HG02840 (cell line): ENCODE data around the gene OVCH1.
"Not testable (repeated sequence)": the region's sequence is repeated elsewhere in the genome, so short reads cannot be mapped to it uniquely, and the experiment has no call there.

Experiments
- ATAC-seq: cut with Tn5 transposase; IDR thresholded peaks from one replicate; pipeline ENCODE4 v1.9.1; 2021; ENCODE audit warnings: mild to moderate bottlenecking, moderate library complexity, moderate number of reproducible peaks; ENCODE audit not compliant: unreplicated experiment, low FRiP score

OVCH1 gene

DNA sequence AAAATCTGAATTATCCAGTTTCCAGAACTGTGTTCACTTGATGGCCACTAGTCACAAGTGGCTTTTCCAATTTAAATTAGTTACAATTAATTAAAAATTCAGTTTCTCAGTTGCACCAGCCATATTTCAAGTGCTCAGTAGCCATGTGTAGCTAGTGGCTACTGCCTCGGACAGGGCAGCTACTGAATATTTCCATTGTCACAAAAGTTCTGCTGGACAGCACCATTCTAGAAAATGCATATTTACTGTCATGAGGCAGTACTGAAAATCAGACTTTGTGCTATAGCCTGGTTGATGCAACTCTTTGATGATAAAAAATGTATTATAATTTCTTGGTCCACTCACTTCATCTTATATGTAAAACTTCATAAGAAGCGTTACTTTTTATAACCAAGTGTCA is 11.5 kb upstream of the OVCH1 start:
- no peak for ATAC-seq

DNA sequence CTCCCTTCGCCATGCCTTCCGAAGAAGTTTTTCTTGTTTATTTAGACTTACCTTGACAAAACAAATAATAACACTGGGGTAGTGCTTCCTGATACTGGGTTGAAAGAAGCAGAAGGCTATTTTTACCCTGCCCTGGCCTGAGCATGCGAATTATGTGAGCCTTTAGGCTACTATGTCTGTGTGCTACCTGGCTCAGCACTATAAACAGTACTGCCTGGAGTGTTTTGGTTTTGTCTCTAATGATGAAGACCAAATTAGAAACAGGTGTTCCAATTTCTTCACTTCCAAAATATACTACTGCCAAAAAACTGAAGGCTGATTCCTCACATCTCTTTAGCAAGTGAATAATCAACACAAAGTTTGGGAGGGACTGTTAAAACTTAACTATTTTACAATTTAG is 7.6 kb upstream of the OVCH1 start:
- ATAC-seq: no peak

DNA sequence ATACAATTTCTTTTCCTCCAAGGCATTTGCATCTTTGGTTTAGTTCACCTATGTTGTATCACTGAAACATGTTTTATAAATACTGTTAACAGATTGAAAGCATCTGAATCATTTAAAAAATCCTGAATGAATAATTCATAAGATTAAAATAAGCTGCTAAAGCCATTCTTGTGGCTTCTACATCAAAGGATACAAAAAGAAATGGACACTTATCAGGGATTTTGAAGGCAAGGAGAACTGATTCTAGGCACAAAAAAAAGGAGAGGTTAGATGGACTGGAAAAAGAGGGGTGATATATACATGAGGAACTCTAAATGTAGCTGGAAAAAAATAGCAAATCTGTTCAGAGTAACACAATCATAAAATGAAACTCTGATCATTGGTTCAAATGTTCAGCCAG is 5.8 kb upstream of the OVCH1 start:
- ATAC-seq: no peak

DNA sequence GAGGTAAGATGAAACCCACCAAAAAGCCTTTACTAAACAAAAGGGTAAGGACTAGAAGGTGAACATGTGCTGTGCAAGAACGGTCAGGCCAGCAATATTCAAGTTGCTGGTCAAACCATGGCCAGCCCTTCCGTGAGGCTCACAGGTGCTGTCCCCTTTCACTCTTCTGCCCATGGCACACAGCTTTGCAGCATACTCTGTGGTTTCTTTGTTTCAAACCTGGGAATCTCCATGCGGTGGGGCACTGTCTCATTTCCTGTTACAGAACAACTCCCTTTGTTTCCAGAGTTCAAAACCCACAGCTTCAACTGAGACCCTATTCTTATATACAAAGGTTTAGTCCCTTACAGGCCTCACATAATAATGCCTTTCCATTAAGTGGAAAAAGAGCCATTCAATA is 1.7 kb upstream of the OVCH1 start:
- ATAC-seq: no peak

DNA sequence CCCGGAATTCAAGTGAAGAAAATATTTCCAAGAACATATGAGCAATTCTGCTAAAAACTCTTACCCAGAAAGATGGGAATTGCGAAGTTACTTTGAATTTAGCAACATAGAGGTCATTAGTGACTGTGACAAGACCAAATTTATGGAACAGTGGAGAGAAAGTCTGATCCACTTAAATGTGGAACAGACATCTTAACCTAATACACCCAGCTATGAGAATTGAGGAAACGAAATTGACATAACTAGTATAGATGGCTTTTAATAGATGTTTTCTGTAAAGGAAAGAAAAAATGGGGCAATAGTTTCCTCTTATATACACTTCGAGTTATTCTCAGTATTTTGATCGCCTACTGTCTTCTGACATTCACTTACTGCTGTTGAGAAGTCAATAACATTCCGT is 4.6 kb downstream of the OVCH1 start:
- no peak for ATAC-seq

DNA sequence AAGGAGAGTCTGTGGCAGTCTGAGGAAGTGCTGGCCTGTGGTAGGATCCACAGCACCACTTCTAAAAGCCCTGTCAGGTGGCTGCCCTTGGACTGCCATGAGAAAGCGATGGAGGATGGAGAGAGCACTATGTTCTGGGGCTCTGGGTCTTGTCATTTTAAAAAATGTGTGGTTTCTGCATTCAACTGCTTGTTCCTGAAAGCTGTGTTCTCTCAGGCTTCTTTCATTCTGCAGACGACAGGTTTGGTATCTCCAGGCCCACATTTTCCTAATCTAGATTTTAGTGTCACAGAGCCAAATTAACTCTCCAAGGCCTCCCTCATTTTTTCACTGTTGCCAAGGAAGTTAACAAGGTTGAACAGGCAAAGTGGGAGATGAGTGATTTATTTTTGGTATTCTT is 10.5 kb downstream of the OVCH1 start:
- no peak for ATAC-seq

DNA sequence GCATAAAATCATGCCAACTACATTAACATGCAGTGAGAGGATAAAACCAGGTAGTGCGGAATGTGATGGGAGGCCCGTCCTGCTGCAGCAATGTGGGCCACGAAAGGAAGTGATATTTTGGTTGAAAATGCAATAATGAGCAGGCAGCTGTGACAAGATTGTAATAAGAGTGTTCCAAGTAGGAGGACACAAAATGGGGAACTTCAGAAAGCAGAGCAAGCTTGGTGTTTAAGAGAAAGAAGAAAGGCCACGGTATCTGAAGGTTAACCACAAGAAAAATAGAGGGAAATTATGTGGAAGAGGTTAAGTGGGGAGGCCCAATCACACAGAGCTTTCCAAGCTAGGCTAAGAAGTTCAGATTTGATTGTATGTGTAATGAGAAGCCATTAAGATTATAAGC is 34.3 kb downstream of the OVCH1 start:
- no peak for ATAC-seq

DNA sequence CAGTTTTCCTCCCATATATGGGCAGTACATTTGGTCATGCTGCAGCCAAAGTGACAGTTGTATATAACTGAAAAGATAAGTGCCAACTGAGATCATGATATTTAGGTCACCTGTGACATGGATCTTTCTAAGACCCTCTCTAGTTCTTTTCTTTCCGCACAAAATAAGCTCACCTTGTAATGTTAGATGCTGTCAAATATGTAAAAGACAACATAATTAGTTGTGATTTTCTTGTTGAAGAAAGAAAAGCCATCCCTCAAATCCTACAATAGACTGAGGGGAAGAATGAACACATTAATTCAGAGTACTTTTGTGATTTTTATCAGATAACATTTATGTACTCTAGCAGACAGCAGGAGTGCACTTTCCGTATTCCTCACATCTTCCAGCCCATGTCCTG is 37.4 kb downstream of the OVCH1 start:
- ATAC-seq: no peak

DNA sequence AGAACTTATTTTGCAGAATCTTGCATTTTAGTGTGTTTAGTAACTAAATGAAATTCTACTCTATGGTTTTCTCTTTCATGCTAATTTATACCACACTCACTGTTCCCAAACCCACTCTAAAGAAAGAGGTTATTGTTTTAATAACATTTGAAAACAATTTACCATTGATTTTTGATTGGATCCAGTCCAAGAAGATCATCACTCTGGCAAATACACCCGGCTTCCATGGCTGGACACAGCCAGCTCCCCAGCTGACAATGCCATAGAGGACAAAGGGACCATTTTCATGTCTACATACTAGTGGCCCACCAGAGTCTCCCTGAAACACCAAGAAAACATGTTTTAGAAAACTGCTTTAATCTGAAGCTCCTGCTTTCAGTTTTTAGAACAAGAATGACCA is 42.4 kb downstream of the OVCH1 start:
- ATAC-seq: no peak

DNA sequence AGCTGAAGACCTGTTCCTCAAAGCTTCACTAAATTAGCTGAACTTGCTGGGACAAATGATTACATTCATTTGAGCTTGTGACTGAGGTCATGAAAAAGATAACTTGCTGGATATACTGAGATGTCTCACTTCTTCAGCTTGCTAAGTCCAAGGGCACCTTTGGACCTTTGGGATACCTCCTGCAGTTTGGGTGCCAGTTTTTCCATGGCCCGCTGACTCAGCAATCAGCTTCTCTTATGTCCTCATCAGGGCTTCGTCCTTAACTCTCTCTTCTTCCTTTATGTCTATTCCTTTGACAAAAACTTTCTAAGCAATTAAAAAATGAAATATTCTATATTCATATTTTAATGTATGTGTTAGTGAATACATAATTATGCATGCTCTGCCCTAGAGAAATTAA is 45.6 kb downstream of the OVCH1 start:
- no peak for ATAC-seq

DNA sequence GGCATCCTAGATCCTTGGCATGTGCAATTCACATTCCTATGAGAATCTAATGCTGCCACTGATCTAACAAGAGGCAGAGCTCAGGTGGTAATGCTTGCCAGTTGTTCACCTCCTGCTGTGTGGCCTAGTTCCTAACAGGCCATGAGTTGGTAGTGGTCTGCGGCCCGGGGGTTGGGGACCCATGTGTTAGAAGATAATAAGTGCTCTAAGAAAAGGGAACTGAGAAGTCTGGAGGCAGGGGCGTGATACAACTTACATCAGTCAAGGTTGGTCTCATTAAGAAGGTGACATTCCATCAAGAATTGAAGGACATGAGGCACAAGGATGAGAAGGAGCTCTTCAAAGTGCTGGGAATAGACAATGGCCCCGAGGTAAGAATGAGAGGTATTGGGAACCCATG is 49.3 kb downstream of the OVCH1 start:
- no peak for ATAC-seq

DNA sequence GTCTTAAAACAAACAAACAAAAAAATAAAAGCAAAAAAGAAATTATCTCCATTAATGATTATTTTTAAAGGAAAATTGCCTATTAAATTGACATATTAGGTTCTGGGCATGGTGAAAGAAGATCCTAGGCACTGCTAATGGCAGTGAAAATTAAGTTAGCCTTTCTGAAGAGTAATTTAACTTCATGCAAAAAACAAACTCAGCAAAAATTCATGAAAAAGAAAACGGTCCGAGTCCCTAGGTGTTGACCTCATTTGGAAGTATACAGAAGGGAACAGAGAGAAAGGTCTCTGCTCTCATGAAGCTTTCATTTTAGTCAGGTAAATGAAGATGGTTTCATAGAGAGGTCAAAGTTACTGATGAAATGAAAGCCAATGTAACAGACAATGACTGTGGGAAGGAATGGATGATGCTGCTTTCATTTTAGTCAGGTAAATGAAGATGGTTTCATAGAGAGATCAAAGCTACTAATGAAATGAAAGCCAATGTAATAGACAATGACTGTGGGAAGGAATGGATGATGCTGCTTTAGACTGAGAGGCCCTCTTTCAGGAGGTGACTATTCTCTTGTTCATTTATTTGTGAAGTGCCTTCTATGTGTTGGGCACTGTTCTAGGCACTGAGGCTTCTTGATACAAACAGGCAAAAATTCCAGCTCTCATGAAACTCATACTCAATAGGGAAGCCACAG is 50.1 kb downstream of the OVCH1 start:
- ATAC-seq: no peak

DNA sequence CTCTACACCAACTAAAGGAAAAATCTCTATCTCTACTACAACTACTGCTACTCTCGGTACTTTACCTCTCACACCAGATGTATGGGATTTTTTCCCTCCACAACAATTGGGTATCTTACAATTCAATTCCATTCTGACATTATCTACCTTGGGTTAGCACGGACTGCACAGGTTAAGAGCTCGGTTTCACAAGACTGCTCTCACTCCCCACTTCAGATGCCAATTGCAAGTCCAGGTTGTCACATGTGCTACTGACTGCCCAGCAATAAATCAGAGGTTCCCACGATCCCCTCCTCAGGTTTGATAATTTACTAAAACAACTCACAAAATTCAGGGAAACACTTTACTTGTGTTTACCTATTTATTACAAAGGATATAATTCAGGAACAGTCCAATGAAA is 58.0 kb downstream of the OVCH1 start:
- no peak for ATAC-seq

DNA sequence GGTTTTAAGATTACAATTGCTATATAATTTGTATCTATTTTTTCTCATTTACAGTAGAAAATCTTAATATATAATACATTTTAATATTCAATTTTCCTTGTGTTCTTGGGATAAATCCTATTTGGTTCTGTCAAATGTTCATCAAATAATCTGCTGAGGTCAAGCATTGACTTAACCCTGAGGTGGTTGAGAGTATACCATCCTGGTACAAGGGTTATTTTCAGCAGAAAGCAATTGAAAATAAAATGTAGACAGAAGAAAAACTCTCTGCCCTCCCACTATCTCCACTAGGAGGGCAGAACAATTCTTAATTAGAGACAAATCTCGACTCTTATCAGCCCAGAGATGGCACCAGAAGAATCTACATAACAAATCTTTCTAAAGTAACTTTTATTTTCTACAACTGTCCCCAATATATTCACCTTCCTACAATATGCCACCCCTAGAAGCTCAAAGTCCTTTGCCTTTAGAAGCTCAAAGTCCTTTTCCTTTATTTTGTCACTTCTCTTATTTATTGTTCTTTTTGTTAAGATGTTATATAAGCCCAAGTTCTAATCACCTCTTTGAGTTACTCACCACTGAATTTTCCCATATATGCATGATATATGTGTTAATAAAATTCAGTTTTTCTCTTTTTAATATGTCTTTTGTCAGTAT is 58.6 kb downstream of the OVCH1 start:
- ATAC-seq: no peak

DNA sequence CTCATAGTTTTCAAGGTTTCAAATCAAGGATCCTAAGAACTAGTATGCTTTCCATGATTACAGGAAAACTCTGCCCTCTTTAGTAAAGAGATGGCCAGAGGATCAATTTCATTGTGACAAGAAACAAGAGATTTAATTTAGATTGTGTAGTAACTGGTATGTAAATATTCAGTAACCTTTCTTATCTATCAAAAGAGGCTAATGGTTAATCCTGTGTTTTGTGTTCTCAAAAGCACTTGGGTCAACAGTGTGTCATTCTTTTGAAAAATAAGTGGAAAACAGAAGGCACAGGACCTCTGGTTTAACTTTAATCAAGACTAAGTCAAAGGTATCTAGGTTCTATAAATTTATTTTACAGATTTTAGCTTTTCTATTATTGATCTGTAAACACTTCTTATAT is 59.9 kb downstream of the OVCH1 start:
- ATAC-seq: no peak

DNA sequence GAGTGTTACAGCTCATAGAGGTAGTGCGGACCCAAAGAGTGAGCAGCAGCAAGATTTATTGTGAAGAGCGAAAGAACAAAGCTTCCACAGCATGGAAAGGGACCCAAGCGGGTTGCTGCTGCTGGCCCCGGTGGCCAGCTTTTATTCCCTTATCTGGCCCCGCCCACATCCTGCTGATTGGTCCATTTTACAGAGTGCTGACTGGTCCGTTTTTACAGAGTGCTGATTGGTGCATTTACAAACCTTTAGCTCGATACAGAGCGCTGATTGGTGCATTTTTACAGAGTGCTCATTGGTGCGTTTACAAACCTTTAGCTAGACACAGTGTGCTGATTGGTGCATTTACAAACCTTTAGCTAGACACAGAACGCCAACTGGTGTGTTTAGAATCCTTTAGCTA is 60.7 kb downstream of the OVCH1 start:
- not testable (repeated sequence) for ATAC-seq

DNA sequence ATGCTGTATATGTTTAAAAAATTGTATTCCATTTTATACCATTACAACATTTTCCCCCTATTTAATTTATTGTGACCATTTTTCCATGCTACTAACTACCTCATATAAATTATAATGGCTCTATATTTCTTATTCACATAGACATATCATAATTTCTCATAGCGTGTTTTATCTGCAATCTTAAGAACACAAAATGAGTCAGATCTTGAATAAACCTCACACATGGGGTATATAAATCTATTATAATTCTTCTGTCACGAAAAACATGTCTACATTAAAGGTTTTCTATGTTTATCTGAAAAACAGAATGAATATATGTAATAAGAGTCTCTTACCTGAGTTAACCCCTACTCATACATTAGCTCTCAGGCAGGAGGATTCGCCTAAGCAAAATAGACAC is 66.0 kb downstream of the OVCH1 start:
- no peak for ATAC-seq

DNA sequence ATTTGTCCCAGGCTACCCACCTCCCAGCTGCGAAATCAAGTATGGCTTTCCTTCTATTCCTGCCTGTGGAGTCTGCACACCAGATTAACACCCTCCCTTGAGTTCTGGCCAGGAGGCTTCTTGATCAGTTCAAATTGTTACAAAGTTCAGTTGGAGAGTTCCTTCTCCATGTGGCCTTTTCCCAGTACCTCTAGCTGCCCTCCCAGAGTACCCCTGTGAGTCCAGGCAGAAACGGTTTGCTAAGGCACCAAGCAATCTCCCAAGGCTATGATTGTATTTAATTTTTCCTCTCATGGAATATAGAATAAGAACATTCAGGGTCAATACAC is 66.8 kb downstream of the OVCH1 start:
- ATAC-seq: no peak

DNA sequence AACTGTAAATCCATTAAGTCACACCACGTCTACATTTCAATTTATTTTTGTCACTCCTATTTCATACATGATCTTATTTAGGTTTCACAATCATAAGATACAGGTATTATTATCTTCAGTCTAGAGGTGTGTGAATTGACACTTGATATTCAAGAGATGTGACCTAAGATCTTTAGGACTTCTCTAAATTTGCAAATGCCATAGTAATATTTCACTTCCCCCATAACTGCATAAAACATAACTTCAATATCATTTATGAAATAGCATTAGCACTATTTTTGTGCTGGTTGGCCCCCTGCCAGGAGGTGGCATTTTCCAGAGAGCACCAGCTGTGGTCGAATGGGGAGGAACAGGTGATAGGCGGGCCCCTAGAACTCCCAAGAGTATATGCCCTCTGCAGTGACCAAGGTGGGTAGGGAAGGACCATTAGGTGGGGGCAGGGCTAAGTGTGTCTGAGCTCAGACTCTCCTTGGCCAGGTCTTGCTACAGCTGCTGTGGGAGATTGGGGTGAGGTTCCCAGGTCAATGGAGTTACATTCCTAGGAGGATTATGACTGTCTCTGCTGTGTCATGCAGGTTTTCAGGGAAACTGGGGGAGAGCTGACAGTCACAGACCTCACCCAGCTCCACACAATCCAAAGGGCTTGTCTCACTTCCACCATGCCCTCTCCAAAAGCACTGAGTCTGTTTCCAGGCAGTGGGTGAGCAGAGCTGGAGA is 67.3 kb downstream of the OVCH1 start:
- no peak for ATAC-seq

DNA sequence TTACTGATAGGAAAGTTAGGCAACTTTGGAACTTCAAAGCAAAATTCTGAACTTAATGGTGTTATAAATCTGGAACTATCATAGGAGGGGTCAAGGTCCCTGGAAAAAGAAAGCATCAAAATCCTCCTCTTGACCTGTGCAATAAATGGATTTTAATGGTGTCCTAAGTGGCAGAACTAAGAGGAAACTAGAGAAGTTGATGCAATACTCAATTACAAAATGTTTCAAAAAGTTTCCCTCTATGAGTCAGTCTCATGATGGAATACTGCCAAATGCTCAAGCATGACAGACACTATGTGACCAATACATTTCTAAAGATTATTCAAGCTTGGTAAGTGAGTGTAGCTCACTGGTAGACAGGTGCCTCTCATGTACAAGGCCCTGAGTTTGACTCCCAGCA is 68.9 kb downstream of the OVCH1 start:
- no peak for ATAC-seq

DNA sequence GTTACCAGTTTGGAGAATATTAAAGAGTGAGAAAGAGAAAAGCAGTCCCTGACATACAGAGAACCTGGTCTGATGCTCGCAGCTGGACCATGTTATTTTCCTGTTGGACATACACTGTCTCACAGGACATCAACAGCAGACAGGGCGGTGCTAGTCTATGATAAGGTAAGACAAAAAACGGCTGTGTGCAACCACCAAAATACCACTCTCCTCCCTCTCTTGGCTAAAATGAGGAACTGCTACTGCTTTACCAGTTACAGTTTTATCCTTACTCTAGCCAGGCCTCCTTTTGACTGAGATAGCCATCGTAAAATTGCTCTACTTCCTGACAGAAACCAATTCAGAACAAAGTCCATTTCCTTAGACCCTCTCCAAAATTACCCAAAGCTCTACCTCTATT is 69.5 kb downstream of the OVCH1 start:
- peak; percentile 97 for ATAC-seq

DNA sequence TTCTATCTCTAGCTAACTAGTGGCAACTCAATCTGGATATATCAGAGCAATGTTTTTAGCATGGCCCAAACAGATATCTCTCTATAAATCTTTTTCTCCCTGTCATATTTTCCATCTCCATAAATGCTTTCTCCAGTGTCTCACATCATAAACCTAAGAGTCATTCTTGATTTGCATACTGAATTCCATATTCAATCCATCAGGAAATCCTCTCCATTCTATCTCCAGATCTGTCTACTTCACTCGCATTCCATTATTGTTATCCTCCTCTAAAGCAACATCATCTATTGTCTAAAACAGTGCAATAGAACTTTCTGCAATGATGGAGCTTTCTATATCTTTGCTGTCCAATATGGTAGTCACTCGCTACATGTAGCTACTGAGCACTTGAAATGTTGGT is 71.0 kb downstream of the OVCH1 start:
- no peak for ATAC-seq
